HepG2 (cell line): ENCODE data around the gene CIAO3. TPM values are rescaled to one million over a fixed set of nuclear protein-coding genes. Genes with fewer than 3 reads are reported as not detected.

Source experiments
- ATRX ChIP-seq: sonication (generic); formaldehyde crosslinking; IDR thresholded peaks from 2 replicates; pipeline ENCODE4 v1.4.0; 2020; ENCODE audit warnings: missing genetic modification reagents, borderline replicate concordance
- BRCA1 ChIP-seq: sonication (generic); formaldehyde crosslinking; IDR thresholded peaks from 2 replicates; pipeline ENCODE4 v1.4.0; 2020; ENCODE audit warnings: missing genetic modification reagents
- ELF4 ChIP-seq: sonication (generic); formaldehyde crosslinking; IDR thresholded peaks from 2 replicates; pipeline ENCODE4 v1.5.0; 2020; ENCODE audit warnings: missing genetic modification reagents, mild to moderate bottlenecking, moderate library complexity, borderline replicate concordance
- HOXA5 ChIP-seq: sonication (generic); formaldehyde crosslinking; IDR thresholded peaks from 2 replicates; pipeline ENCODE4 v1.4.0; 2020; ENCODE audit warnings: missing genetic modification reagents
- KDM2A ChIP-seq: sonication (generic); formaldehyde crosslinking; IDR thresholded peaks from 2 replicates; pipeline ENCODE4 v1.4.0; 2020; ENCODE audit warnings: low read depth, missing genetic modification reagents, borderline replicate concordance
- MIER2 ChIP-seq: IDR thresholded peaks from 2 replicates; pipeline ENCODE4 v1.6.1; 2016; ENCODE audit warnings: missing biosample characterization, missing genetic modification reagents
- TBX3 ChIP-seq: fragments of 450-650 bp; IDR thresholded peaks from 2 replicates; pipeline ENCODE4 v1.6.1; 2017; ENCODE audit warnings: antibody characterized with exemption, mild to moderate bottlenecking, inconsistent platforms, borderline replicate concordance
- TCF12 ChIP-seq, 2 experiments: fragments of 450-650 bp in 1 of 2; sonication (generic) in 1 of 2; formaldehyde crosslinking in 1 of 2; IDR thresholded peaks; 2 replicates each; pipeline versions ENCODE4 v1.6.1 to v1.8.0; 2017 to 2022; ENCODE audit warnings: antibody characterized with exemption in 1 of 2, mild to moderate bottlenecking in 1 of 2, missing genetic modification reagents in 1 of 2, moderate library complexity in 1 of 2
- ZSCAN20 ChIP-seq: sonication (generic); formaldehyde crosslinking; IDR thresholded peaks from 2 replicates; pipeline ENCODE4 v1.4.0; 2020; ENCODE audit warnings: missing genetic modification reagents, mild to moderate bottlenecking, borderline replicate concordance
- polyA plus RNA-seq, 8 experiments: library from polyadenylated mRNA; depleted of rRNA in 3 of 8; stranded (reverse) in 7 of 8; unstranded in 1 of 8; fragments of >200 nt; fragmentation: Illumina TruSeq in 4 of 8; extraction: Trizol in 4 of 8; gene quantifications; 2 replicates each; pipeline versions ENCODE4 v1.2.1 to v1.2.3, GENCODE V29; 2011 to 2016; ENCODE audit warnings: low read depth in 4 of 8, missing spikeins in 1 of 8, mixed read lengths in 1 of 8; ENCODE audit not compliant: insufficient read depth in 1 of 8
- total RNA-seq, 5 experiments: library from RNA; depleted of rRNA; stranded (reverse); fragments of >200 nt; fragmentation: Illumina TruSeq; extraction: Trizol; gene quantifications; 2 replicates each; pipeline ENCODE4 v1.2.3, GENCODE V29; 2016; ENCODE audit warnings: low read depth in 1 of 5
- TF ChIP-seq, protein P1 (sequence below): sonication (generic); formaldehyde crosslinking; IDR thresholded peaks from 2 replicates; pipeline ENCODE4 v1.8.0; 2022; ENCODE audit warnings: mild to moderate bottlenecking, missing genetic modification reagents
- TF ChIP-seq, protein P2 (sequence below): sonication (generic); formaldehyde crosslinking; IDR thresholded peaks from 2 replicates; pipeline ENCODE4 v1.8.0; 2022; ENCODE audit warnings: missing genetic modification reagents, mild to moderate bottlenecking, inconsistent platforms, borderline replicate concordance
- TF ChIP-seq, protein P3 (sequence below), 2 experiments: fragments of 450-650 bp in 1 of 2; sonication (generic) in 1 of 2; formaldehyde crosslinking in 1 of 2; IDR thresholded peaks; 2 replicates each; pipeline versions ENCODE4 v1.6.1 to v1.8.0; 2016 to 2022; ENCODE audit warnings: antibody characterized with exemption in 1 of 2, mild to moderate bottlenecking in 1 of 2, missing genetic modification reagents in 1 of 2
- TF ChIP-seq, protein P4 (sequence below): sonication (generic); formaldehyde crosslinking; IDR thresholded peaks from 2 replicates; pipeline ENCODE4 v1.8.1; 2023; ENCODE audit warnings: mild to moderate bottlenecking, moderate library complexity, missing genetic modification reagents

CIAO3 gene
- total and polyA plus RNA-seq, 2 of the 13 experiments (the other 11 are each of a cell fraction or from before 2014, with no cell fraction given) = 21.7 to 25.0 TPM

DNA sequence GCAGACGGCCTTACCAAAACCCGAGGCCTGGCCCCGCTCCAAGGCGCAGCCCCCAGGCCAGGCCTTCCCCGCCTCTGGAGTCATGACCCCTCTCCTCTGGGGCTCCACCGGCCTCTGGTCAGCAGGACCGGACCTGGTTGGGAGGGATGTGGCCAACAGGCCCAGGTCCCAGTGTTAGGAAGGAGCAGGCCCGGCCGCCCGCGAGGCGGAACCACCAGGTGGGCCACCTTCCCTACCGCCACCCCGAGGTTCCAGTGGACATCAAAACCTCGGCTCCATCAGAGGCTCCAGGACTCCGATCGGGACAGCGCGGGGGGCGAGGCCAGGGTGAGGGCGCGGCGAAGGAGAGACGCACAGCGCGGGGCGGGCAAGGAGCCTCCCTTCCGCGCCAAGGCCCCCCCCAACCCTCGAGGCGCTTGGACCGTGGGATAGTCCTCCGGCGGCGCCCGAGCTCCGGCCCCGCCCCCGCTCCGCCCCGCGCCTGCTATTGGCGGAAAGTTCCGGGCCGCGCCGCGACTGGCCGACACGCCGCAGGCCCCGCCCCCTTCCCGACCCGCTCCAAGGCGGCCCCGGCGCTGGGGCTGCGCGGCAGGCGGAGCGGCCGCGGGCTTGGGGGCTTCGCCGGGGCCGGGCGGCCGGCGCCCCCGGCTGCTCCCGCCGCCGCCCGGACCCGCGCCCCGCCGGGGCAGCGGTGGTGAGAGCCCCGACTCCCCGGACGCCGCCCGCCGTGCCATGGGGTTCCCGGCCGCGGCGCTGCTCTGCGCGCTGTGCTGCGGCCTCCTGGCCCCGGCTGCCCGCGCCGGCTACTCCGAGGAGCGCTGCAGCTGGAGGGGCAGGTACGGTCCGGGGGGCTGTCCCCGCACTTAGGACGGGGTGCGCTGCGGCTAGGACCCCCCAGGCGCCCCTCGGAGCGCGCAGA, 26.0 kb downstream of the CIAO3 start, which contains the start of gene METRN (continued):
- TF ChIP-seq, protein P1, sequence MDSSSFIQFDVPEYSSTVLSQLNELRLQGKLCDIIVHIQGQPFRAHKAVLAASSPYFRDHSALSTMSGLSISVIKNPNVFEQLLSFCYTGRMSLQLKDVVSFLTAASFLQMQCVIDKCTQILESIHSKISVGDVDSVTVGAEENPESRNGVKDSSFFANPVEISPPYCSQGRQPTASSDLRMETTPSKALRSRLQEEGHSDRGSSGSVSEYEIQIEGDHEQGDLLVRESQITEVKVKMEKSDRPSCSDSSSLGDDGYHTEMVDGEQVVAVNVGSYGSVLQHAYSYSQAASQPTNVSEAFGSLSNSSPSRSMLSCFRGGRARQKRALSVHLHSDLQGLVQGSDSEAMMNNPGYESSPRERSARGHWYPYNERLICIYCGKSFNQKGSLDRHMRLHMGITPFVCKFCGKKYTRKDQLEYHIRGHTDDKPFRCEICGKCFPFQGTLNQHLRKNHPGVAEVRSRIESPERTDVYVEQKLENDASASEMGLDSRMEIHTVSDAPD (CRISPR knock-in tag) = no peak
- no peak for TF ChIP-seq BRCA1
- TF ChIP-seq, protein P2, sequence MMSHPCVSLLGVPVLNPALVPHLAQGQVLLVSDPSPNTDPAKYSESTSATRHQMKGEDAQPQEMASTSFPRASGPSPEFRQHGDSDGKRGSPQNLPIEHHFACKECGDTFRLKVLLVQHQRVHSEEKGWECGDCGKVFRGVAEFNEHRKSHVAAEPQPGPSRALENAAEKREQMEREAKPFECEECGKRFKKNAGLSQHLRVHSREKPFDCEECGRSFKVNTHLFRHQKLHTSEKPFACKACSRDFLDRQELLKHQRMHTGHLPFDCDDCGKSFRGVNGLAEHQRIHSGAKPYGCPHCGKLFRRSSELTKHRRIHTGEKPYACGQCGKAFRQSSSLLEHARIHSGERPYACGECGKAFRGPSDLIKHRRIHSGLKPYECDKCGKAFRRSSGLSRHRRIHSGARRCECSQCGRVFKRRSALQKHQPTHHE (CRISPR knock-in tag) = no peak
- TF ChIP-seq KDM2A (CRISPR knock-in tag) = peak; percentile 61; the same call in 1 of the 2 replicates
- no peak for TF ChIP-seq ATRX
- TF ChIP-seq TBX3 = no peak
- no peak for TF ChIP-seq MIER2 (CRISPR knock-in tag)
- TF ChIP-seq ELF4 (CRISPR knock-in tag) = no peak
- TF ChIP-seq, protein P3, sequence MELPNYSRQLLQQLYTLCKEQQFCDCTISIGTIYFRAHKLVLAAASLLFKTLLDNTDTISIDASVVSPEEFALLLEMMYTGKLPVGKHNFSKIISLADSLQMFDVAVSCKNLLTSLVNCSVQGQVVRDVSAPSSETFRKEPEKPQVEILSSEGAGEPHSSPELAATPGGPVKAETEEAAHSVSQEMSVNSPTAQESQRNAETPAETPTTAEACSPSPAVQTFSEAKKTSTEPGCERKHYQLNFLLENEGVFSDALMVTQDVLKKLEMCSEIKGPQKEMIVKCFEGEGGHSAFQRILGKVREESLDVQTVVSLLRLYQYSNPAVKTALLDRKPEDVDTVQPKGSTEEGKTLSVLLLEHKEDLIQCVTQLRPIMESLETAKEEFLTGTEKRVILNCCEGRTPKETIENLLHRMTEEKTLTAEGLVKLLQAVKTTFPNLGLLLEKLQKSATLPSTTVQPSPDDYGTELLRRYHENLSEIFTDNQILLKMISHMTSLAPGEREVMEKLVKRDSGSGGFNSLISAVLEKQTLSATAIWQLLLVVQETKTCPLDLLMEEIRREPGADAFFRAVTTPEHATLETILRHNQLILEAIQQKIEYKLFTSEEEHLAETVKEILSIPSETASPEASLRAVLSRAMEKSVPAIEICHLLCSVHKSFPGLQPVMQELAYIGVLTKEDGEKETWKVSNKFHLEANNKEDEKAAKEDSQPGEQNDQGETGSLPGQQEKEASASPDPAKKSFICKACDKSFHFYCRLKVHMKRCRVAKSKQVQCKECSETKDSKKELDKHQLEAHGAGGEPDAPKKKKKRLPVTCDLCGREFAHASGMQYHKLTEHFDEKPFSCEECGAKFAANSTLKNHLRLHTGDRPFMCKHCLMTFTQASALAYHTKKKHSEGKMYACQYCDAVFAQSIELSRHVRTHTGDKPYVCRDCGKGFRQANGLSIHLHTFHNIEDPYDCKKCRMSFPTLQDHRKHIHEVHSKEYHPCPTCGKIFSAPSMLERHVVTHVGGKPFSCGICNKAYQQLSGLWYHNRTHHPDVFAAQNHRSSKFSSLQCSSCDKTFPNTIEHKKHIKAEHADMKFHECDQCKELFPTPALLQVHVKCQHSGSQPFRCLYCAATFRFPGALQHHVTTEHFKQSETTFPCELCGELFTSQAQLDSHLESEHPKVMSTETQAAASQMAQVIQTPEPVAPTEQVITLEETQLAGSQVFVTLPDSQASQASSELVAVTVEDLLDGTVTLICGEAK (IDR thresholded peaks at IDR 0.05) = no peak
- TF ChIP-seq, protein P3 (CRISPR knock-in tag; IDR thresholded peaks at IDR 0.05) = no peak
- TF ChIP-seq, protein P4, sequence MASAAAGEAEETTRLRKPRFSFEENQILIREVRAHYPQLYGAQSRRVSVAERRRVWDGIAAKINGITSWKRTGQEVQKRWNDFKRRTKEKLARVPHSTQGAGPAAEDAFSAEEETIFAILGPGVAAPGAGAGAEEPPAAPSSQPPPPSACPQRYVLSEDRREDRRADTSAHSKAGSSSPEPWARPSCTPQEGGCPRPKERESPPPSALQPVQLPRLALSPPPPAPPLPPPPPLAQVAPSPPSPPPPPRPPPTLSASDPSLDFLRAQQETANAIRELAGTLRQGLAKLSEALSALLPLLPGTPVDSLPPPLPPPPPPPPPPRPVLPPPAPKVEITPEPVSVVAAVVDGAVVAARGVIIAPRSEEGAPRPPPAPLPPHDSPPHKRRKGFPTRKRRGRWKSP = peak; percentile 48; the same call in 1 of the 2 replicates
- no peak for TF ChIP-seq TCF12 (IDR thresholded peaks at IDR 0.05)
- TF ChIP-seq TCF12 (CRISPR knock-in tag; IDR thresholded peaks at IDR 0.05) = peak; percentile 22; the same call in 1 of the 2 replicates
- no peak for TF ChIP-seq HOXA5 (CRISPR knock-in tag)
- no peak for TF ChIP-seq ZSCAN20 (CRISPR knock-in tag)
